ENCODE measurements around the gene GIPC2. TPM values are rescaled to one million over a fixed set of nuclear protein-coding genes. Genes with fewer than 3 reads are reported as not detected.

GIPC2 gene
- total and polyA plus RNA-seq, 10 of the 15 experiments (the other 5 are each of a cell fraction or from before 2014, with no cell fraction given), result 0.03 to 0.23 (median 0.06) TPM; not detected in 2

GRCh38 chr1:78093560-78093959 is 47.8 kb downstream of the GIPC2 start:
- no peaks in the 10 kb centered on the region for H3K79me2 ChIP-seq (ENCODE audit: control insufficient read depth, insufficient read depth, low read length)
- FAIRE-seq (no peak), DNase-seq (ENCODE audit: low read depth, low spot score) (no peak), ATAC-seq (no peak)
- RAD21 ChIA-PET (ENCODE audit: unreplicated experiment), result interaction anchor here (2.0 kb wide), 1 partner anchor 21 kb away, joined by 4 read pairs; no protein-coding TSS in a partner anchor
- in situ Hi-C loops (cut with MboI), result no loop called here
- intact Hi-C loops (cut with micrococcal nuclease; ENCODE audit: unreplicated experiment), result no loop called here
- H3K4me1 ChIP-seq (ENCODE audit: control insufficient read depth, insufficient read depth, low read length), result no peaks in the 10 kb centered on the region
- no peak overlapping the region for H3K27ac ChIP-seq (ENCODE audit: control insufficient read depth, insufficient read depth)
- no peak overlapping the region for H3K4me2 ChIP-seq (ENCODE audit: control insufficient read depth, insufficient read depth)
- no peaks in the 10 kb centered on the region; a peak in 1 of 4 replicates for H3K27me3 ChIP-seq (replicated peaks in 1 of 2; ENCODE audit: control insufficient read depth in 2 of 2, insufficient read depth in 2 of 2, low read length in 1 of 2)
- no peak for TF ChIP-seq RFX5 (IDR thresholded peaks at IDR 0.05; ENCODE audit: low read depth, low read length)
- no peak for TF ChIP-seq MEF2A (IDR thresholded peaks at IDR 0.05; ENCODE audit: insufficient read depth, low read depth, low read length)
- TF ChIP-seq ZNF384 (IDR thresholded peaks at IDR 0.05; ENCODE audit: borderline replicate concordance, low read depth, low read length), result no peak
- no peak for TF ChIP-seq HCFC1 (IDR thresholded peaks at IDR 0.05; ENCODE audit: low read length)
- no peak for TF ChIP-seq STAT3 (IDR thresholded peaks at IDR 0.05; ENCODE audit: low read depth, low read length)
- TF ChIP-seq TCF7 (IDR thresholded peaks at IDR 0.05; ENCODE audit: borderline replicate concordance), result no peak
- TF ChIP-seq EGR1 (IDR thresholded peaks at IDR 0.05; ENCODE audit: borderline replicate concordance in 1 of 2, low read depth in 2 of 2, low read length in 2 of 2), result no peak
- TF ChIP-seq WRNIP1 (IDR thresholded peaks at IDR 0.05; ENCODE audit: borderline replicate concordance, low read depth, low read length), result no peak
- no peak for TF ChIP-seq USF2 (IDR thresholded peaks at IDR 0.05; ENCODE audit: borderline replicate concordance, low read depth, low read length)
- TF ChIP-seq BACH1 (IDR thresholded peaks at IDR 0.05; ENCODE audit: borderline replicate concordance), result no peak
- no peak overlapping the region for H3K9ac ChIP-seq (ENCODE audit: control insufficient read depth, insufficient read depth, low read length)
- WGBS (ENCODE audit: insufficient coverage, insufficient replicate concordance, low lambda C conversion rate, missing lambda C conversion rate), result 79% methylated on average over 1 of the region's 1 CpG
- no peak overlapping the region for H2AFZ ChIP-seq (ENCODE audit: control insufficient read depth, low read depth, low read length)
- CTCF ChIA-PET, result interaction anchor here (0.6 to 1.7 kb wide), 2 partner anchors 10 to 229 kb away, joined by 3 to 4 read pairs; no protein-coding TSS in a partner anchor
- no peaks in the 10 kb centered on the region for H3K9me3 ChIP-seq (replicated peaks; ENCODE audit: control insufficient read depth, insufficient read depth, low read length)
- POLR2A ChIA-PET, result interaction anchor here (0.6 kb wide), 1 partner anchor 1344 kb away, joined by 5 read pairs; no protein-coding TSS in a partner anchor
- no peaks in the 10 kb centered on the region for H4K20me1 ChIP-seq (ENCODE audit: control insufficient read depth, insufficient read depth)
- H3K4me3 ChIP-seq, result no peak overlapping the region
- SMC1A ChIA-PET (ENCODE audit: uncharacterized antibody, unreplicated experiment), result no interaction called here
- H3K36me3 ChIP-seq (ENCODE audit: control insufficient read depth in 2 of 2, insufficient read depth in 2 of 2, low read length in 1 of 2), result no peaks in the 10 kb centered on the region
- BruUV-seq (replicated peaks), result no TSS peak

Measured in GM12878 (cell line).